A549 treated with dexamethasone at 1 μM for 4 hours (cell line): ENCODE measurements around the gene CALHM2. TPM values are rescaled to one million over a fixed set of nuclear protein-coding genes. Genes with fewer than 3 reads are reported as not detected.

Source experiments
- total RNA-seq: library from RNA; stranded (reverse); fragments of 200-300 nt; extraction: Qiagen RNA extraction; gene quantifications from 5 replicates; pipeline ENCODE4 v1.2.3, GENCODE V29; 2022

The CALHM2 gene, protein sequence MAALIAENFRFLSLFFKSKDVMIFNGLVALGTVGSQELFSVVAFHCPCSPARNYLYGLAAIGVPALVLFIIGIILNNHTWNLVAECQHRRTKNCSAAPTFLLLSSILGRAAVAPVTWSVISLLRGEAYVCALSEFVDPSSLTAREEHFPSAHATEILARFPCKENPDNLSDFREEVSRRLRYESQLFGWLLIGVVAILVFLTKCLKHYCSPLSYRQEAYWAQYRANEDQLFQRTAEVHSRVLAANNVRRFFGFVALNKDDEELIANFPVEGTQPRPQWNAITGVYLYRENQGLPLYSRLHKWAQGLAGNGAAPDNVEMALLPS
- total RNA-seq, result 3.6 to 5.7 TPM (median 4.9 TPM) in 5 replicates

DNA sequence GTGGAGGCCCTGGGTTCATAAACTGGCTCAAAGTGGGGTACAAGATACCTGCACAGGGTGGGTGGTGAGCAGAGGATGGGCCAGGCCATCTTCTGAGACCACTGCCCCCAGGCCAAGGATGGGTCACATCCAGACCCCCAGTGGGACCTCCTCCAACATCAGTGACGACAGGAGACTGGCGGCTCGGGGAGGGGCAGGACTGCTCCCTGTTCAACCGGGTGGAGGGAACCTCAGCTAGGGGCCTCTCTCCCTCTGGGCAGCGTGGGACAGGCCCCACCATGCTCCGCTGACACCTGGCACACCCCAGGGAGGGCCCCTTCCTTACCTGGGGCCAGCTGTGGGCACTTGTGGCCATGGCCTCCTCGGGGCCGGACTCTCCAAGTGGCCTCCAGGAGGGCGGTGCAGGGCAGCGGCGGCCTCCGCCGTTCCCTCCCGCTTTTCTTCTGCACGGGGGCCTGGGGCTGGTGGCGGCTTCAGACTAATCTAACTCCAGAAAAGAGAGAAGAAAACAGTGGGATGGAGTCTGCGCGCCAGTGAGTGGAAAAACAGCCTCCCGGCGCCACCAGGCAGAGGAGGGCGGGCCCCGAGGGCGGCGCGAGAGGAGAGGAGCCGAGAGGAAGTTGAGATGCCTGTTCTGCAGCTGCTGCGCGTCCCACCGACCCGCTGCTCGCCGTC lies at the start of gene CALHM2:
Gene CALHM2, minus strand, starts transcription at position 540 of the 675 bp plus-strand sequence. CDS start 2,429 bp downstream, outside the sequence.

DNA sequence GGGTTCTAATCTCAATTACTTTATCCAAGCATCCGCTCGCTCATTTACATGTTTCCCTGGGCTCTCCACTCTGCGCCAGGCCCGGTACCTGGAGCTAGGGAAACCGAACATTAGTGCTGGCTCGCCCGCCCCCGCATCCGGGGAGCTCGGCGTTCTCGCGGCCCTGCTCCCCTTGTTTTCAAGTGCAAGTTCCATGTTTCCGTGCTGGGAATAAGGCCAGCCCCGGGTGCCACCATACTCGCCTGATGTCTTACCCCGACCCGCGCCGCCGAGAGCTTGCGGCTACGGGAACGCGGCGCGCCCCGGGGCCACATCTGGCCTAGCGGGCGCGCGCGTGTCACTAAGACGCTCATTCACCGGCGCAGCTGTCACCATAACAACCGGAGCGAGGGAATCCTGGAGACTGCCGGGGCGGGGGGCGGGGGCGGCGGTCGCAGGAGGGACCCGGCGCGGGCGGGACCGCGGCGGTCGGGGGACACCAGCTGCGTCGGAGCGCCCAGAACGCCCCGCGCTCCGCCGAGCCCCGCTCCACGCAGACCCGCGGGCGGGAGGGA lies 41.3 kb upstream of the CALHM2 start, which contains the start of gene NEURL1:
Gene NEURL1, plus strand, starts transcription at position 344 of the 554 bp plus-strand sequence. CDS start 683 bp downstream, outside the sequence.

DNA sequence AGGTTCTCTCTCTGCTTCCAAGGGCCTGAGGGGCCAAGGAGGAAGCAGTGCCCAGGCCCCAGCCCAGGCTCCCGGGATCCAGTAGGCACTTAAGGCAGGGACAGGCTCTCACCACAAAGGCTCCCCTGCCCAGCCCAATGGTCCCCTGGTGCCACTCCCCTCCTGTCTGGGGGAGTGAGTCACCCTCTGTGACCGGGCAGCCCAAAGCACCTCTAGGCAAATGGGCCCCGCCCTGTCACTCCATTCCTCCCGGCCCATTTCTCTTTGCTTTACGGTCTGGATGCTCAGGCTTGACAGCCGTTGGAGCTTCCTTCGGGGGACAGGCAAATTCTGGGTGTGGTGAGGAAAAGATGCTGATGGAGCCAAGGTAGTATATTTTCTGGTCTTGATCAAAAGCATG lies 27.0 kb upstream of the CALHM2 start, which contains the start of gene CALHM3:
Gene CALHM3, minus strand, starts transcription at position 106 of the 400 bp plus-strand sequence. CDS start 208 bp downstream, outside the sequence.

DNA sequence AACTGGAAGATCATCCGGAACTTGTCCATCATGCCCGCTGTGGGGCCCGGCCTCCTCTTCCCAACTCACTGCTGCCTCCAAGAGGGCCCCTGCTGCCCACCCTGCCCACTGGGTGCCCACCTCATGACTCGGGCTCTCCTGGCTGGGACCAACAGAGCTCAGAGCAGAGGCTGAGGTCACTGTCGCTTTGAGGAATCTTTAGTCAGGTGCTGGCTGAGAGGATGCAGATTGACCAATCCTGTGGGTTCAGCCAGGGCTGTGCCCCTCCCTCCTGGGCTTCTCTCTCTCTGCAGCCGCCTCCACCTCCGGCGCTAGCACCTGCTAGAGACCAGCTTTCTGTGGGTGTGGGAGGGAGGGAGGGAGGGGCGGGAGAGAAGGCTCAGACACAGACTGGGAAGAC lies 6.5 kb upstream of the CALHM2 start, which contains the start of gene CALHM1:
Gene CALHM1, minus strand, starts transcription at position 181 of the 400 bp plus-strand sequence. Its CDS starts 149 bp downstream, at position 32.

Other genes with a start within 250 kb of the CALHM2 start
- 0.05 TPM in 2 of 5 replicates, not detected in the others for gene RPEL1, start 206.5 kb downstream of the CALHM2 start, total RNA-seq
- 15.0 to 25.3 TPM (median 19.0 TPM) in 5 replicates for gene INA, start 175.2 kb downstream of the CALHM2 start, total RNA-seq
- gene PCGF6, start 101.2 kb downstream of the CALHM2 start, total RNA-seq, result 9.8 to 11.4 TPM (median 10.9 TPM) in 5 replicates
- gene TAF5, start 84.4 kb downstream of the CALHM2 start, total RNA-seq, result 2.3 to 3.6 TPM (median 3.2 TPM) in 5 replicates
- 451 to 571 TPM (median 503 TPM) in 5 replicates for gene ATP5MK, start 55.9 kb downstream of the CALHM2 start, total RNA-seq
- 32.9 to 42.0 TPM (median 39.9 TPM) in 5 replicates for gene PDCD11, start 55.7 kb downstream of the CALHM2 start, total RNA-seq
- gene CALHM1, start 6.5 kb upstream of the CALHM2 start, total RNA-seq, result not detected in 5 replicates
- gene CALHM3, start 26.9 kb upstream of the CALHM2 start, total RNA-seq, result 0.22 to 0.42 TPM (median 0.31 TPM) in 5 replicates
- gene NEURL1, start 41.3 kb upstream of the CALHM2 start, total RNA-seq, result 0.55 to 0.88 TPM (median 0.73 TPM) in 5 replicates